Measurements from ENCODE around the gene UIMC1.

- TF ChIP-seq CTCF (IDR thresholded peaks at IDR 0.05; ENCODE audit: low read depth, low read length, poor library complexity, severe bottlenecking) (no peak), EZH2phosphoT487 (IDR thresholded peaks at IDR 0.05; ENCODE audit: borderline replicate concordance, low read length) (no peak)
Observed at GRCh38 chr5:177036921-177037320, 30.3 kb upstream of the UIMC1 start.
